Endothelial cell (in vitro differentiated cells): ENCODE results near the gene ITGBL1. TPM values are rescaled to one million over a fixed set of nuclear protein-coding genes. Genes with fewer than 3 reads are reported as not detected.

Experiments
- DNase-seq: peaks from one replicate; pipeline ENCODE4 v3.0.0; 2021; ENCODE audit warnings: low spot score
- H3K27ac Mint-ChIP-seq: one replicate; pipeline ENCODE4 v1.8.0; 2021; ENCODE audit warnings: mixed read lengths, inconsistent platforms; ENCODE audit not compliant: unreplicated experiment
- H3K27me3 Mint-ChIP-seq: one replicate; pipeline ENCODE4 v1.8.0; 2021; ENCODE audit warnings: mild to moderate bottlenecking, moderate library complexity, mixed read lengths, inconsistent platforms; ENCODE audit not compliant: unreplicated experiment
- H3K36me3 Mint-ChIP-seq: one replicate; pipeline ENCODE4 v1.8.0; 2021; ENCODE audit warnings: mild to moderate bottlenecking, low read depth, mixed read lengths, inconsistent platforms; ENCODE audit not compliant: unreplicated experiment
- H3K4me1 Mint-ChIP-seq: one replicate; pipeline ENCODE4 v1.8.0; 2021; ENCODE audit warnings: mild to moderate bottlenecking, mixed read lengths, inconsistent platforms; ENCODE audit not compliant: unreplicated experiment
- H3K4me3 Mint-ChIP-seq: one replicate; pipeline ENCODE4 v1.8.0; 2021; ENCODE audit warnings: mild to moderate bottlenecking, mixed read lengths, inconsistent platforms; ENCODE audit not compliant: unreplicated experiment
- H3K9me3 Mint-ChIP-seq: one replicate; pipeline ENCODE4 v1.8.0; 2021; ENCODE audit warnings: mixed read lengths, inconsistent platforms; ENCODE audit not compliant: unreplicated experiment
- total RNA-seq: library from RNA; stranded (reverse); fragmentation: NEBNext Ultra II Directional; extraction: Animal tissue kit (Norgen Biotek cat#: 25700); gene quantifications from one replicate; pipeline ENCODE4 v1.2.1, GENCODE V29; 2021; ENCODE audit not compliant: unreplicated experiment
- TF ChIP-seq, protein P1 (sequence below): fragments of 200-600 bp; sonication (generic); IDR thresholded peaks from one replicate; pipeline ENCODE4 v1.5.0; 2021; ENCODE audit warnings: antibody characterized with exemption; ENCODE audit not compliant: unreplicated experiment

ITGBL1 gene
- total RNA-seq, 1 donor from 2014 or later, result not detected

- Mint-ChIP-seq H3K4me3 (no peak overlapping the region), H3K4me1 (no peaks in the 10 kb centered on the region), H3K27ac (no peak overlapping the region), H3K27me3 (no peaks in the 10 kb centered on the region), H3K36me3 (no peaks in the 10 kb centered on the region), H3K9me3 (no peaks in the 10 kb centered on the region)
- DNase-seq, result no peak
- TF ChIP-seq, protein P1, sequence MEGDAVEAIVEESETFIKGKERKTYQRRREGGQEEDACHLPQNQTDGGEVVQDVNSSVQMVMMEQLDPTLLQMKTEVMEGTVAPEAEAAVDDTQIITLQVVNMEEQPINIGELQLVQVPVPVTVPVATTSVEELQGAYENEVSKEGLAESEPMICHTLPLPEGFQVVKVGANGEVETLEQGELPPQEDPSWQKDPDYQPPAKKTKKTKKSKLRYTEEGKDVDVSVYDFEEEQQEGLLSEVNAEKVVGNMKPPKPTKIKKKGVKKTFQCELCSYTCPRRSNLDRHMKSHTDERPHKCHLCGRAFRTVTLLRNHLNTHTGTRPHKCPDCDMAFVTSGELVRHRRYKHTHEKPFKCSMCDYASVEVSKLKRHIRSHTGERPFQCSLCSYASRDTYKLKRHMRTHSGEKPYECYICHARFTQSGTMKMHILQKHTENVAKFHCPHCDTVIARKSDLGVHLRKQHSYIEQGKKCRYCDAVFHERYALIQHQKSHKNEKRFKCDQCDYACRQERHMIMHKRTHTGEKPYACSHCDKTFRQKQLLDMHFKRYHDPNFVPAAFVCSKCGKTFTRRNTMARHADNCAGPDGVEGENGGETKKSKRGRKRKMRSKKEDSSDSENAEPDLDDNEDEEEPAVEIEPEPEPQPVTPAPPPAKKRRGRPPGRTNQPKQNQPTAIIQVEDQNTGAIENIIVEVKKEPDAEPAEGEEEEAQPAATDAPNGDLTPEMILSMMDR, result no peak
Measured at GRCh38 chr13:101634142-101634541, 181.7 kb downstream of the ITGBL1 start.

DNA sequence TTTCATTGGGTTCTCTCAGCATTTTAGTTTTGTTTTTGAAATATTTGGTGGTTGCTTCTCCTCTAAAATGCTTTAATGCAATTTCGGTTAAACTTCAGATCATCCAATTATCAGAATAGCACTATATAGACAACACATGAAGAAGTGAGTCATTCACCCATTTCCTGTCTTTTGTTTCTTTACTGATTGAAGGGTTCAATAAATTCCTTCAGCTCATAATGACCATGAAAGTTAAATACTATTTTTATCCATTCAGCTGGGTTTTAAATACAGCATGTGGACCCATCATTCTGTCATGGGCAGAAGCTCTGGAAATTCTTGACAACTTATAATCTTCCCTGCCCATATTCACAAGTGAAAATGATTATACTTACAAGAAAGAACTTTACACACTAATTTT lies 187.2 kb downstream of the ITGBL1 start:
- no peaks in the 10 kb centered on the region for H3K36me3 Mint-ChIP-seq
- no peak for DNase-seq
- H3K9me3 Mint-ChIP-seq, result no peaks in the 10 kb centered on the region
- no peaks in the 10 kb centered on the region for H3K27me3 Mint-ChIP-seq
- H3K27ac Mint-ChIP-seq, result no peak overlapping the region
- TF ChIP-seq, protein P1, result no peak
- H3K4me1 Mint-ChIP-seq, result no peaks in the 10 kb centered on the region
- H3K4me3 Mint-ChIP-seq, result no peak overlapping the region

GRCh38 chr13:101640788-101641400 lies 188.4 kb downstream of the ITGBL1 start:
- no peaks in the 10 kb centered on the region for H3K9me3 Mint-ChIP-seq
- no peak overlapping the region for H3K4me3 Mint-ChIP-seq
- no peaks in the 10 kb centered on the region for H3K36me3 Mint-ChIP-seq
- no peak for DNase-seq
- H3K27ac Mint-ChIP-seq, result no peak overlapping the region
- no peaks in the 10 kb centered on the region for H3K27me3 Mint-ChIP-seq
- TF ChIP-seq, protein P1, result no peak
- no peaks in the 10 kb centered on the region for H3K4me1 Mint-ChIP-seq

DNA sequence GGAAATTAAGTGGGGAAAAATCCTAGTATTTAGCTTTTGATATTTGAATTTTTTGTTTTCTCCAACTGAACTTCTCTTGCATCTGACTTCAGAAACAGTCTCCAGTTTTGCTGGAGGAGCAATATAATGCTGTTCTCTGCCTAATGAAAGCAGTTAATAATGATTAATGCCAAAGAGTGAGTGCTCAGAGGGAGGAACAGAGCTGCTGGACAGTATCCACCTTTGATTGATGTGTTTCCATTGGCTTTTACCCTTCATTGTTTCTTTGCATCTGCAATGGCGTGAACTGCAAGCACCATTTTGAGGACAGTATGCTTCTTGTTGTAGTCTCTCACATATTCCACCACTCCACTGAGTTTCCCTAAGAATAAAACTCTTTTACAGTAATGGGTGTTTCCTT lies 193.4 kb downstream of the ITGBL1 start:
- Mint-ChIP-seq H3K4me1 (no peaks in the 10 kb centered on the region), H3K9me3 (no peaks in the 10 kb centered on the region), H3K27ac (no peak overlapping the region), H3K36me3 (no peaks in the 10 kb centered on the region), H3K4me3 (no peak overlapping the region), H3K27me3 (no peaks in the 10 kb centered on the region)
- TF ChIP-seq, protein P1, result no peak
- DNase-seq, result no peak

GRCh38 chr13:101647760-101648159 lies 195.3 kb downstream of the ITGBL1 start:
- TF ChIP-seq, protein P1, result no peak
- H3K4me1 Mint-ChIP-seq, result no peaks in the 10 kb centered on the region
- no peak overlapping the region for H3K4me3 Mint-ChIP-seq
- H3K9me3 Mint-ChIP-seq, result no peaks in the 10 kb centered on the region
- H3K27me3 Mint-ChIP-seq, result no peaks in the 10 kb centered on the region
- DNase-seq, result no peak
- no peaks in the 10 kb centered on the region for H3K36me3 Mint-ChIP-seq
- H3K27ac Mint-ChIP-seq, result no peak overlapping the region
